ENCODE results near the gene UCN2.

The UCN2 gene

GRCh38 chr3:48591436-48591835 lies 27.9 kb upstream of the UCN2 start:
- no peak for DNase-seq (ENCODE audit: low read depth)

DNA sequence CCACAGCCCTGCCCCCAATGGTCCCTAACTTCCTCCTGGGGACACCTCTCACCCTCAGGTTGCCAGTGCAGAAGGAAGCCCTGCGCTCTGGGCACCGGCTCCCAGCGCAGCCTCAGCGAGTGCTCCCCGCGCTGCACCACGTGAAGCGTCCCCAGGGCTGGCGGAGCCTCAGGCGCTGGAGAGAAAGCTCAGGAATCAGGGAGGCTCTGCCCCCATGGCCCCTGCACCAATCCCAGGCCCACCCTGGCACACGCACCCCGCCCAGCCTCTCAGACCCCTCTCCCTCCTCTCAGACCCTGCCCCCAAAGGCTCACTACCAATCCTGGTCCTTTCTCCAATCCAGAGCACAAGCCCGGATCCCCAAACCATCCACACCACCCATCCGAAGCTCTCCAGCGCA lies 24.6 kb upstream of the UCN2 start:
- DNase-seq (ENCODE audit: low read depth), result no peak

DNA sequence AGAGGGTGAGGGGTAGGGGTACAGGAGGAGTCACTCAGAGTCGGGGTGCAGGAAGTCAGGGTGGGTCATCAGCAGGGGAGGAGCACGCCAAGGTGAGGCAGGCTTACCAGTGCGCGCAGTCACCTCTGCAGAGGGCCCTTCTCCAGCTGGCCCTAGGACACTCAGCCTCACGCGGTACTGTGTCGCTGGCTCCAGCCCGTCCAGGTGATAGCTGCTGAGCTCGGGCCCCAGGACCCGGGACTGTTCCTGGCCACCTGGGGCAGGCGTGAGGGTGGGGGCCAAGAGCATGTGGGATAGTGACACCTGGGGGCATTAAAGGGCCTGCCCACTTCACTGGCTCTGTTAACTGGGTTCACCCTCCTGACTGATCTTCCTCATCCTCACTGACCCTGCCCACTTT lies 24.1 kb upstream of the UCN2 start:
- no peak for DNase-seq (ENCODE audit: low read depth)

DNA sequence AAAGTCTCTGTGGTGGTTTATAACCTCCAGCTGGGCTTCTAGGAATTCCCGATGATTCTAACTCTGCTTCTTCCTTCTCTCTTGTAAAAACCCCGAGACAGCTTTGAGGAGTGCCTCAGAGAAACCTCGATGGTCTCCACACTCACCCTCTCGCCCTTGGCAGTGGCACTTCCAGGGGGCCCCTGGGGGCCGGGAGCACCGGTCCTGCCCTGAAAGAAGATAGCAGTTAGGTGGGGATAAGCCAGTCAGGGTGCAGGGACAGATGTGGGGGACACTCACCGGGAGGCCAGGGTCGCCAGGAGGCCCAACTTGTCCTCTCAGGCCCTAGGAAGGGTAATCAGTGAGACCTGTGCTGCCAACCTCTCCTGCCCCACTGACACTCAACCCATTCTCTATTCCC lies 21.8 kb upstream of the UCN2 start:
- no peak for DNase-seq (ENCODE audit: low read depth)

DNA sequence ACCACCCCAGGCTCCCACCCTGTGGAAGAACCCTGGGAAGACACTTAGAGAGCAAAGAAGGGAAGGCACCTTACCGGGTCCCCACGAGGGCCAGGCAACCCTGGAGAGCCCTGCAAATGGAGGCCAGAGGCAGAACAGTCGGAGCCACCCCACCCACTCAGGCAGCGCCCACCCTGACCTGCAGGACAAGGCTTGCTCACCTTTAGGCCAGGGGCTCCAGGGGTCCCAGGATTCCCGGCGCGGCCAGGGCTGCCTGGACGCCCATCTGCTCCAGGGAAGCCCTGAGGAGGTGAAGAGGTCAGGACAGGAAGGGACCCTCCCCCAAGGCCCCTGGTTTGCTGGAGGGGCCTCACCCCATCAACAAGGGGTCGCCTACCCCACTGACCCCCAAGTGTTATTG lies 21.3 kb upstream of the UCN2 start:
- no peak for DNase-seq (ENCODE audit: low read depth)

DNA sequence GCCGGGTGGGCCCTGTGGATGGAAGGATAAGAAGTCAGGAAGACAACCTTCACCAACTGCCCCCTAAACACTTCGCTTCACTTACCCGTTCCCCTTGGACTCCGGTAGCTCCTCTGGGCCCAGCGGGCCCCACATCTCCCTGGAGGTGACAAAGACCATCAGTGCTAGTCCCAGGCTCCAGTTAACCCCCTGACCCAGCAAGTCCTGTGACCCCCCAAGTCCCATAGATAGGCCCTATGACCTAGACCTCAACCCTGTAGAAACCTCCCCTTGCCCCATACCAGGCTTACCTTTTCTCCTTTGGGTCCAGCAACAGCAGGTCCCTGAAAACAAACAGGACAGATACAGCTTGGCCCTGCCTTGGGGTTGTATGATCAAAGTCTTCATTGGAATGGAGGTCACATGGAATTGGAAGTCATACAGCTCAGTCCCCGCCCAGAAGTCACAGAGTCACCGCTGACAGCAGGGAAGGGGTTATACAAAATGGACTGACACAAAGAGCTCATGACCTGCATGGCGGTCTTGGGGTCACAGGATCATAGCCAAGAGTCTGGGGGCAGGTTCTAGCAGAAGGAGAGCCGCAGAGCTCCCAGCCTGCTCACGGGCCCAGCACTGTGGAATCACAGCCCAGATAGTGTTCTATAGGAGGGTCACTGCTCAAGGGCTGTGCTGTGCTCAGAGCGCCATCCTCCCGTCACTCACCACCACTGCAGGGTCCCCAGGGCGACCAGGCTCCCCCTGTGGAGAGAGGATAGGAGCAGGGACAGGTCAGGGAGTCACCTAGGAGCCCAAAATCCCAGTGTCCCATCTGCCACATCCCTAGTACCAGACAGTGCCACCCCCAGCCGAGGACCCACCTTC lies 18.3 kb upstream of the UCN2 start:
- no peak for DNase-seq (ENCODE audit: low read depth)

DNA sequence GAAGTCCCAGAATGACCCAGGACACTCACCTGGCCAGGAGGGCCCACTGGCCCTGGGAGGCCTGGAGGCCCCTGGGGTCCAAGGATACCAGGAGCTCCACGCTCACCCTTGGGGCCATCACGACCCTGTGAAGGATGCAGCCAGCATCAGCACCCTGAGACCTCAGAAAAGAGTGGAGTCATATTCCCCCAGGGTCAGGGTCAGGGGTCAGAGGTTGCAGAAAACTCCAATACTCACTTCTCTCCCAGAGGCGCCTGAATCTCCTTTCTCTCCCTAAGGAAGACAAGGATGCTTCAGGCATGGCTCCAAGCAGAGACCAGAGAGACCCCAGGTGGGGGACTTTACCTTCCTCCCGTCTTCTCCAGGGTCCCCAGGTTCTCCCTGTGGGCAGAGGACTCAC lies 13.1 kb upstream of the UCN2 start:
- DNase-seq (ENCODE audit: low read depth), result no peak

- no peak for DNase-seq (ENCODE audit: low read depth)
These were observed 11.8 kb upstream of the UCN2 start for GRCh38 chr3:48575366-48575765.

GRCh38 chr3:48573973-48574585 lies 10.5 kb upstream of the UCN2 start:
- DNase-seq (ENCODE audit: low read depth), result no peak

- no peak for DNase-seq (ENCODE audit: low read depth)
These were observed 8.9 kb upstream of the UCN2 start for GRCh38 chr3:48572517-48572916.

DNA sequence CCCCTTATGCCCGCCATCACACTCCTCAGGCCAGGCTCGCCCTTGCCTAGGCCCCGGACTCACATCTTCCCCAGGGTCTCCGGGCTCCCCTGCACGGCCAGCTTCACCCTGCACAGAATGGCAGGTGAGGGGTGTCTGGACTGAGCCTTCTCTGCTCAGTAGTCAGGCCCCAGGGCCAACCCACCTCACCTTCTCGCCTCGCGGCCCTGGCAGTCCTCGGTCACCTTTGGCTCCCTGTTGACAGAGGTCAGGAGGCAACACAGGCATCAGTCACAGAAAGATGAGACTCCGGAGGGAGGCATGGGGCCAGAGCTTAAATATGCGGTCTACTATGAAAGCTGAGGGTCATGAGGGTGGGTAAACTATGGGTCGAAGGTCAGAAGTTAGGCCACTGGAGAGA lies 8.4 kb upstream of the UCN2 start:
- DNase-seq (ENCODE audit: low read depth), result no peak

GRCh38 chr3:48569808-48570450 lies 6.3 kb upstream of the UCN2 start:
- DNase-seq (ENCODE audit: low read depth), result no peak

DNA sequence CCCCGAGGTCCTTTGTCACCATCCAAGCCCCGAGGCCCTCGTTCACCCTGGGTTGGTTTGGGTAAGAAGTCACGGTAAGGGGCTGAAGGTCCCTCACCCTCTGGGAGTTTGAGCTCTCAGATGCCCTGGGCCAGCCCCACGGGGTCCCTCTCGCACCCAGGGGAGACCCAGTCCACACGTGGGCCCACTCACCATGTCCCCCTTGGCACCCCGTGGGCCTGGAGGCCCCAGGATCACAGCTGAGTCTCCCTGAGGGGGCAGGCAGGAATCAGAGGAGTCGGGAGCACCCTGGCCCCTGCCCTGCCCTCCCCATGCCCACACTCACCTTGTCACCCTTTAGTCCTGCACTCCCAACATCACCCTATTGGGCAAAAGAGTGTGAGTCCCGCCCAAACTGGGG lies 5.8 kb upstream of the UCN2 start:
- DNase-seq (ENCODE audit: low read depth), result no peak

GRCh38 chr3:48568476-48568875 lies 4.9 kb upstream of the UCN2 start:
- DNase-seq (ENCODE audit: low read depth), result no peak

GRCh38 chr3:48567500-48567899 lies 3.9 kb upstream of the UCN2 start:
- DNase-seq (ENCODE audit: low read depth), result no peak

- no peak for DNase-seq (ENCODE audit: low read depth)
These were observed 3.5 kb upstream of the UCN2 start for GRCh38 chr3:48567090-48567489.

DNA sequence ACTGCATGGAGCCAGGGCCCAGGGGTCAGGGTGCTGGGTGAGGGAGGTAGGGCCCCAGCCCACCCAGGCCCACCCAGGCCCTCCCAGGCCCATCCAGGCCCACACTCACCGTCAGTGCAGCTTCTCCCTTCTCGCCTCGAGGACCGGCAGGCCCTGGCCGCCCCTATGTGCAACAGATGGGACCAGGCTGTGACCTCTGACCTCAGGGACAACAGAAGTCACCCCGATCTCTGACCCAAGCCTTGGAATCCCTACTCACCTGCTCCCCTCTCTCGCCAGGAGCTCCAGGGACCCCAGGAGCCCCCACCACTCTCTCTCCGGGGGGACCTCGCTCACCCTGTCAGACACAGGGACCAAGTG lies 2.8 kb upstream of the UCN2 start:
- no peak for DNase-seq (ENCODE audit: low read depth)

DNA sequence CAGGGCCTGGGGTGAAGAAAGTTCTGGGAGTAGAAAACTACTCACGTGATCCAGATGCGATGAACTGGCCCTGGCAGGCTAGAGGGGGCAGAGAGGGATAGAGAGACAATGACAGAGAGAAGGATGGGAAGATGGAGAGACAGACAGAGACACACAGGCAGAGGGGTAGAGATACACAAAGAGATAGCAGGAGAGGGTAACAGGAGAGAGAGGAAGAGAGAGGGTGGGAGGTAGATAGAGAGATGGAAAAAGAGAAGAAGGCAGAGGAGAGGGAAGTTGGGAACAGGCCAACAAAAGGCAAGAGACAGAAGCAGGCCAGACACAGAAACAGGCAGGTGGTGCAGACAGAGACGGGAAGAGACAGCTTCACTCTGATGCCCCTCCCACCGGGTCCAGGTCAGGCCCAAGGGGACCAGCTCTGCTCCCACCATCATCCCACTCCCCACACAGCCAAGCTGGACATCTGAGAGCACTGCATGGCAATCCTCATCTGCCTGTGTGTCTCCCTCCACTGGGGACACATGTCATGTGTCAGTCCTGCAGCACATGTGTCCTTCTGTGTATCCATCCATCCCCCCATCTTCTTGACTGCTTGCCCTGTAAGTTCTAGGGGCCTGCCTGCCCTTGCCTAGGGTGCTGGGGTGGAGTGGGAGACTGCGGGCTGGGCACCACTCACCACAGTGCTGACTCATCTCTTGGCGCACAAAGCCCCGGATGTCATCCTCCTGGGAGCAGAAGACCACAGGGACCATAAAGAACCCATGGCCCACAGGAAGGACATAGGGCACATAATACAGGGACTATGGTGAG lies 2.2 kb upstream of the UCN2 start:
- no peak for DNase-seq (ENCODE audit: low read depth)

DNA sequence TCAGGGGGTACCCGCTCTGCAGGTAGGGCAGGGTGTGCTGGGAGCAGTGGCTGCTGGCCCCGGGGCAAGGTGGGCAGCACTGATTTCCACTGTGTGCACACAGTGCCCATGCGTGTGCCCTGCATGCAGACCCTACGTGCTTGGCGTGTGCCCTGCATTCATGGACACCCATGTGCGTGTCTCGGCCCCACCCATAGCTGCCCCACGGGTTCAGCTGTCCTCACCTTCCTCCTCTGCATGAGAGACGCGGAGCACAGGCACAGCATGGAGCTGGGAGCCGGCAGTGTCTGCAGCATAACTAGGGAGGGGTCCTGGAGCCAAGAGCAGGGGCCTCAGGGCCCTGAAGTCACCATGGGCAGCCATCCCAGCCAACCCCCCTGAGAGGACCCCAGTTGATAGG lies 1.6 kb upstream of the UCN2 start:
- no peak for DNase-seq (ENCODE audit: low read depth)

- DNase-seq (ENCODE audit: low read depth), result no peak
These were observed 1.1 kb upstream of the UCN2 start for GRCh38 chr3:48564667-48565066.

- DNase-seq (ENCODE audit: low read depth), result no peak
These were observed 441 bp upstream of the UCN2 start for GRCh38 chr3:48564022-48564421.

- no peak for DNase-seq (ENCODE audit: low read depth)
These were observed 1.1 kb downstream of the UCN2 start for GRCh38 chr3:48562367-48563095.

Data from activated T-cell treated with anti-CD3 and anti-CD28 coated beads for 1 hour (primary cell).